Lower leg skin (tissue), 4 donors: ENCODE results near the gene CLIP4. TPM values are rescaled to one million over a fixed set of nuclear protein-coding genes. Genes with fewer than 3 reads are reported as not detected.
A peak's percentile ranks its signal among the peaks of the same experiment; 100 is the strongest.
"Not testable (repeated sequence)": the region's sequence is repeated elsewhere in the genome, so short reads cannot be mapped to it uniquely, and the experiment has no call there.

Experiments
- DNase-seq, 2 donors: peaks; one replicate each; pipeline ENCODE4 v3.0.0-alpha.2; 2019; ENCODE audit warnings: low spot score in 2 of 2
- H3K4me3 ChIP-seq: fragments of 200-600 bp; sonication (generic); 2 replicates; pipeline ENCODE4 v1.5.1; 2017; ENCODE audit warnings: mild to moderate bottlenecking, low read depth; ENCODE audit not compliant: poor library complexity, severe bottlenecking
- CTCF ChIP-seq, 3 donors: fragments of 450-650 bp; IDR thresholded peaks; one replicate each; pipeline ENCODE4 v1.5.1; 2016; ENCODE audit warnings: antibody characterized with exemption in 3 of 3, mild to moderate bottlenecking in 3 of 3, moderate library complexity in 2 of 3
- POLR2A ChIP-seq, 2 donors: fragments of 450-650 bp; IDR thresholded peaks; one replicate each; pipeline ENCODE4 v1.6.1; 2016 to 2017; ENCODE audit warnings: antibody characterized with exemption in 2 of 2, mild to moderate bottlenecking in 1 of 2, moderate library complexity in 1 of 2
- WGBS, 2 donors: methylation state at CpG; one replicate each; pipeline ENCODE4 v1.1.5; 2018; 5-methylcytosine and 5-hydroxymethylcytosine counted together
- intact Hi-C: fragments of 100-400 bp; cut with DNase I; formaldehyde crosslinking; loops from one replicate; pipeline ENCODE4 v1.15.0; 2023; ENCODE audit warnings: low total_unique reads
- total RNA-seq, 4 donors: library from RNA; depleted of rRNA; stranded (reverse); fragments of >200 nt; gene quantifications; one replicate each; pipeline ENCODE4 v1.1.0, GENCODE V29; 2016

The CLIP4 gene
- total RNA-seq, 4 donors from 2014 or later: 50.6 to 82.2 (median 58.1) TPM

- TF ChIP-seq CTCF (IDR thresholded peaks at IDR 0.05) (no peak), POLR2A (IDR thresholded peaks at IDR 0.05) (no peak)
- peak in 1 of 2 donors; percentile 65 for DNase-seq
- intact Hi-C loops: no loop called here
- H3K4me3 ChIP-seq: no peak overlapping the region
- WGBS, 2 donors: 50 to 63% methylated on average over 14 of the region's 14 CpGs
Observed at GRCh38 chr2:29075894-29076705, 39.1 kb upstream of the CLIP4 start.

GRCh38 chr2:29079887-29080286 lies 35.3 kb upstream of the CLIP4 start:
- WGBS, 2 donors: 93 to 97% methylated on average over 7 of the region's 7 CpGs
- peak in 1 of 2 donors; percentile 29 for DNase-seq
- H3K4me3 ChIP-seq: no peak overlapping the region
- TF ChIP-seq POLR2A (IDR thresholded peaks at IDR 0.05) (no peak), CTCF (IDR thresholded peaks at IDR 0.05) (no peak)
- intact Hi-C loops: no loop called here

- 61 to 81% methylated on average over 10 of the region's 12 CpGs for WGBS, 2 donors
- TF ChIP-seq POLR2A (IDR thresholded peaks at IDR 0.05) (no peak), CTCF (IDR thresholded peaks at IDR 0.05) (no peak)
- no peak overlapping the region for H3K4me3 ChIP-seq
- intact Hi-C loops: no loop called here
- peak in 1 of 2 donors; percentile 52 for DNase-seq
Observed at GRCh38 chr2:29080886-29081743, 34.1 kb upstream of the CLIP4 start.

- DNase-seq: no peak
- intact Hi-C loops: no loop called here
- H3K4me3 ChIP-seq: no peak overlapping the region
- WGBS, 2 donors: 82 to 87% methylated on average over 5 of the region's 5 CpGs
- TF ChIP-seq CTCF (IDR thresholded peaks at IDR 0.05) (no peak), POLR2A (IDR thresholded peaks at IDR 0.05) (no peak)
Observed at GRCh38 chr2:29082804-29083495, 32.3 kb upstream of the CLIP4 start.

GRCh38 chr2:29084554-29084953 lies 30.7 kb upstream of the CLIP4 start:
- 87 to 100% methylated on average over 1 of the region's 1 CpG for WGBS, 2 donors
- DNase-seq: no peak
- H3K4me3 ChIP-seq: no peak overlapping the region
- TF ChIP-seq CTCF (IDR thresholded peaks at IDR 0.05): no peak
- no peak for TF ChIP-seq POLR2A (IDR thresholded peaks at IDR 0.05)
- intact Hi-C loops: no loop called here

- WGBS, 2 donors: 91% methylated on average over 7 of the region's 7 CpGs
- intact Hi-C loops, DNase-seq, H3K4me3 ChIP-seq: not testable (repeated sequence)
Observed at GRCh38 chr2:29090311-29090710, 24.9 kb upstream of the CLIP4 start.
